Mesendoderm (in vitro differentiated cells): ENCODE measurements around the gene ARRB1. TPM values are rescaled to one million over a fixed set of nuclear protein-coding genes. Genes with fewer than 3 reads are reported as not detected.

Source experiments
- DNase-seq: peaks from one replicate; pipeline ENCODE4 v3.0.0; 2013
- H2AK5ac ChIP-seq: 2 replicates; pipeline ENCODE4 v1.6.1; 2013; ENCODE audit warnings: low read length, inconsistent platforms
- H2BK120ac ChIP-seq: 2 replicates; pipeline ENCODE4 v1.6.1; 2013; ENCODE audit warnings: low read depth, mild to moderate bottlenecking, low read length, moderate library complexity, mixed read lengths
- H2BK15ac ChIP-seq: replicated peaks from 2 replicates; pipeline ENCODE4 v1.6.1; 2013; ENCODE audit warnings: low read depth, mild to moderate bottlenecking, moderate library complexity
- H2BK5ac ChIP-seq: 2 replicates; pipeline ENCODE4 v1.6.1; 2013; ENCODE audit warnings: low read length, inconsistent platforms
- H3K18ac ChIP-seq: 2 replicates; pipeline ENCODE4 v1.6.1; 2013; ENCODE audit warnings: mild to moderate bottlenecking, low read length, mixed read lengths
- H3K23ac ChIP-seq: one replicate; pipeline ENCODE4 v1.6.1; 2013; ENCODE audit warnings: low read length
- H3K27ac ChIP-seq: 2 replicates; pipeline ENCODE4 v1.5.1; 2013; ENCODE audit warnings: low read depth, mild to moderate bottlenecking, inconsistent platforms, low read length, moderate library complexity
- H3K27me3 ChIP-seq: 2 replicates; pipeline ENCODE4 v1.6.1; 2013; ENCODE audit warnings: low read length, control low read depth, mild to moderate bottlenecking, inconsistent platforms; ENCODE audit not compliant: insufficient read depth, poor library complexity
- H3K36me3 ChIP-seq: 2 replicates; pipeline ENCODE4 v1.6.1; 2013; ENCODE audit warnings: low read length, inconsistent platforms; ENCODE audit not compliant: control insufficient read depth, insufficient read depth
- H3K4ac ChIP-seq: one replicate; pipeline ENCODE4 v1.6.1; 2013; ENCODE audit warnings: low read depth, mild to moderate bottlenecking, low read length, moderate library complexity
- H3K4me1 ChIP-seq: 2 replicates; pipeline ENCODE4 v1.6.1; 2013; ENCODE audit warnings: low read depth, low read length, inconsistent platforms; ENCODE audit not compliant: control insufficient read depth
- H3K4me2 ChIP-seq: 2 replicates; pipeline ENCODE4 v1.6.1; 2013; ENCODE audit warnings: low read length
- H3K4me3 ChIP-seq: 2 replicates; pipeline ENCODE4 v1.5.1; 2013; ENCODE audit warnings: mild to moderate bottlenecking, low read length
- H3K56ac ChIP-seq: one replicate; pipeline ENCODE4 v1.6.1; 2013; ENCODE audit warnings: low read length
- H3K79me1 ChIP-seq: 2 replicates; pipeline ENCODE4 v1.6.1; 2013; ENCODE audit warnings: low read length, inconsistent platforms
- H3K79me2 ChIP-seq: 2 replicates; pipeline ENCODE4 v1.6.1; 2013; ENCODE audit warnings: mild to moderate bottlenecking, low read length; ENCODE audit not compliant: control insufficient read depth, insufficient read depth
- H3K9ac ChIP-seq: 2 replicates; pipeline ENCODE4 v1.6.1; 2013; ENCODE audit warnings: low read length, inconsistent platforms
- H4K5ac ChIP-seq: one replicate; pipeline ENCODE4 v1.6.1; 2013; ENCODE audit warnings: low read length
- H4K8ac ChIP-seq: one replicate; pipeline ENCODE4 v1.6.1; 2013; ENCODE audit warnings: low read depth, mild to moderate bottlenecking, control low read depth, low read length, moderate library complexity
- WGBS: extraction: QIAGEN DNeasy Blood & Tissue Kit; methylation state at CpG from one replicate; pipeline ENCODE4 v1.1.7; 2013; ENCODE audit warnings: low lambda C conversion rate, missing lambda C conversion rate; ENCODE audit not compliant: insufficient coverage; ENCODE audit errors: extremely low coverage; 5-methylcytosine and 5-hydroxymethylcytosine counted together
- small RNA-seq: library from polyadenylated mRNA; stranded (forward); fragments of <200 nt; extraction: miRNeasy Mini kit (QIAGEN cat#:217004); gene quantifications from one replicate; pipeline ENCODE3, GENCODE V24; 2013; ENCODE audit not compliant: insufficient read depth

ARRB1 gene

GRCh38 chr11:75214843-75215242 lies 136.6 kb downstream of the ARRB1 start:
- Histone ChIP-seq H3K4ac (no peak overlapping the region), H3K56ac (no peak overlapping the region), H4K8ac (no peak overlapping the region), H3K4me3 (no peak overlapping the region), H3K4me1 (no peaks in the 10 kb centered on the region), H3K36me3 (no peaks in the 10 kb centered on the region), H3K27ac (no peak overlapping the region), H2BK120ac (no peak overlapping the region), H3K4me2 (no peak overlapping the region), H3K18ac (no peak overlapping the region), H2AK5ac (no peak overlapping the region), H4K5ac (no peak overlapping the region), H3K79me2 (no peaks in the 10 kb centered on the region), H3K79me1 (no peaks in the 10 kb centered on the region), H3K23ac (no peak overlapping the region), H2BK15ac (no peak overlapping the region), H3K27me3 (no peaks in the 10 kb centered on the region), H3K9ac (no peak overlapping the region), H2BK5ac (no peak overlapping the region)
- DNase-seq, result no peak

- DNase-seq, result peak; percentile 95
- no peak overlapping the region for H3K4ac ChIP-seq
- H3K36me3 ChIP-seq, result no peaks in the 10 kb centered on the region
- no peak overlapping the region for H3K23ac ChIP-seq
- H3K4me1 ChIP-seq, result no peaks in the 10 kb centered on the region
- no peak overlapping the region for H4K8ac ChIP-seq
- H2AK5ac ChIP-seq, result no peak overlapping the region
- no CpG with 5 or more reads among the region's 8 CpGs for WGBS
- no peaks in the 10 kb centered on the region for H3K79me1 ChIP-seq
- no peak overlapping the region for H4K5ac ChIP-seq
- no peak overlapping the region for H3K18ac ChIP-seq
- no peak overlapping the region for H3K4me2 ChIP-seq
- H2BK120ac ChIP-seq, result no peak overlapping the region
- no peaks in the 10 kb centered on the region for H3K79me2 ChIP-seq
- H3K4me3 ChIP-seq, result no peak overlapping the region
- no peak overlapping the region for H2BK15ac ChIP-seq
- no peak overlapping the region for H3K9ac ChIP-seq
- H3K56ac ChIP-seq, result no peak overlapping the region
- no peak overlapping the region for H3K27ac ChIP-seq
- no peaks in the 10 kb centered on the region for H3K27me3 ChIP-seq
- no peak overlapping the region for H2BK5ac ChIP-seq
Observed at GRCh38 chr11:75214411-75214821, 137.0 kb downstream of the ARRB1 start.

Small RNAs within 50 kb of the gene (small RNA-seq; reads per million reads assigned to genes)
- gene MIR326 (132 reads per million, percentile 96 among the genes with 10 or more reads in this experiment), gene SNORD15A (not detected)
